ENCODE measurements around the gene UNC5B. TPM values are rescaled to one million over a fixed set of nuclear protein-coding genes. Genes with fewer than 3 reads are reported as not detected.

The UNC5B gene
- total and polyA plus RNA-seq, 10 donors: 0.74 to 21.1 (median 11.3) TPM

DNA sequence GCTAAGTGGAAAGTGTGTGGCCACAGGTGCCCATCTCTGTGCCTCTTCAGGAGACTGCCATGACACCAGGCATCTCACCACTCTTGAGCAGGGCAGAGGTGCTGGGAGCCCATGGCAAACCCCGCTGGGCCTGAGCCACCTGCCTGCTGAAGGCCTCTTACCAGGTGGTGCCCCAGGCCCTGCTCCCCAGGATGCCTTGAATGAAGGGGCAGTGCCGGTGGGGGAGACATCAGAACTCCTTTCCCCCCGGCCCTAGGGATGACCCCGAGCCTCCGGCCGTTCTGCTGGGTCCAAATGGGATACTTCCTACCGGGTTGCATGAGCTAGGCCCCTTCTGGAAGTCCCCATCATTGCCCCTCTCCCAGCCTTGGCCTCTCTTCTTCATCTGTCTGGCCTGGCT is 37.6 kb downstream of the UNC5B start:
- H3K4me1 ChIP-seq: peaks cover 0 to 37% (median 10%) of the 10 kb centered on the region in 6 donors
- TF ChIP-seq POLR2AphosphoS5 (IDR thresholded peaks at IDR 0.05): no peak
- TF ChIP-seq POLR2A (IDR thresholded peaks at IDR 0.05): no peak
- TF ChIP-seq, protein P1, sequence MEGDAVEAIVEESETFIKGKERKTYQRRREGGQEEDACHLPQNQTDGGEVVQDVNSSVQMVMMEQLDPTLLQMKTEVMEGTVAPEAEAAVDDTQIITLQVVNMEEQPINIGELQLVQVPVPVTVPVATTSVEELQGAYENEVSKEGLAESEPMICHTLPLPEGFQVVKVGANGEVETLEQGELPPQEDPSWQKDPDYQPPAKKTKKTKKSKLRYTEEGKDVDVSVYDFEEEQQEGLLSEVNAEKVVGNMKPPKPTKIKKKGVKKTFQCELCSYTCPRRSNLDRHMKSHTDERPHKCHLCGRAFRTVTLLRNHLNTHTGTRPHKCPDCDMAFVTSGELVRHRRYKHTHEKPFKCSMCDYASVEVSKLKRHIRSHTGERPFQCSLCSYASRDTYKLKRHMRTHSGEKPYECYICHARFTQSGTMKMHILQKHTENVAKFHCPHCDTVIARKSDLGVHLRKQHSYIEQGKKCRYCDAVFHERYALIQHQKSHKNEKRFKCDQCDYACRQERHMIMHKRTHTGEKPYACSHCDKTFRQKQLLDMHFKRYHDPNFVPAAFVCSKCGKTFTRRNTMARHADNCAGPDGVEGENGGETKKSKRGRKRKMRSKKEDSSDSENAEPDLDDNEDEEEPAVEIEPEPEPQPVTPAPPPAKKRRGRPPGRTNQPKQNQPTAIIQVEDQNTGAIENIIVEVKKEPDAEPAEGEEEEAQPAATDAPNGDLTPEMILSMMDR (IDR thresholded peaks at IDR 0.05 in 8 of 11, conservative IDR thresholded peaks at IDR 0.05 in 3 of 11): no peak
- H3K27ac ChIP-seq: no peak overlapping the region
- no peak overlapping the region for H3K4me3 ChIP-seq
- intact Hi-C loops (cut with DNase I; ENCODE audit: low total_unique reads): no loop called here
- 62 to 89% (median 78%) methylated on average over 3 to 7 of the region's 7 CpGs for WGBS, 5 donors
- no peak for DNase-seq
- peaks cover 0 to 32% (median 0%) of the 10 kb centered on the region in 7 donors for H3K27me3 ChIP-seq (replicated peaks in 1 of 7)
- H3K9me3 ChIP-seq: no peaks in the 10 kb centered on the region
- H3K36me3 ChIP-seq: no peaks in the 10 kb centered on the region

DNA sequence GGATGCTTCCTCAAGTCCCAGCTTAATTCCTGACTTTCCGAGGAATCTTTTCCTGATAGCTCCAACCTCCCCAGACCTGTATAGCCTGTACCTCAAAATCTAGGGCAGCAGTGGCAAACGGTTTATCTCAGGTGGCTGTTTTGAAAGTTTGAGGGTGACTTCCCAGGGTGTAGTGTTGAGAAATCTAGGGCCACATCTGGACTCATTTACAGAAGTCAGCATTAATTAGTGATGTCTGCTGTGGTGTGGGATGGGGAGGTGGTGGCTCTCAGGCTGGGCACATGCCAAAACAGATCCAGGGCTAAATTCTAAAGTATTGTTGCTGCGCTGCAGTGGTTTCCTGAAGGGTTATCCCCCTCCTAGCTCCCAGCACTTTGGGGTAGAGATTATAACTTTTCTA is 38.0 kb downstream of the UNC5B start:
- Histone ChIP-seq H3K27me3 (replicated peaks in 1 of 7) (peaks cover 0 to 28% (median 0%) of the 10 kb centered on the region in 7 donors), H3K27ac (no peak overlapping the region), H3K4me1 (peaks cover 0 to 35% (median 8%) of the 10 kb centered on the region in 6 donors), H3K4me3 (no peak overlapping the region), H3K9me3 (no peaks in the 10 kb centered on the region), H3K36me3 (no peaks in the 10 kb centered on the region)
- 44 to 75% (median 59%) methylated on average over 3 of the region's 3 CpGs for WGBS, 5 donors
- intact Hi-C loops (cut with DNase I; ENCODE audit: low total_unique reads): no loop called here
- TF ChIP-seq, protein P1 (IDR thresholded peaks at IDR 0.05 in 8 of 11, conservative IDR thresholded peaks at IDR 0.05 in 3 of 11): no peak
- no peak for TF ChIP-seq POLR2AphosphoS5 (IDR thresholded peaks at IDR 0.05)
- no peak for TF ChIP-seq POLR2A (IDR thresholded peaks at IDR 0.05)
- DNase-seq: no peak

DNA sequence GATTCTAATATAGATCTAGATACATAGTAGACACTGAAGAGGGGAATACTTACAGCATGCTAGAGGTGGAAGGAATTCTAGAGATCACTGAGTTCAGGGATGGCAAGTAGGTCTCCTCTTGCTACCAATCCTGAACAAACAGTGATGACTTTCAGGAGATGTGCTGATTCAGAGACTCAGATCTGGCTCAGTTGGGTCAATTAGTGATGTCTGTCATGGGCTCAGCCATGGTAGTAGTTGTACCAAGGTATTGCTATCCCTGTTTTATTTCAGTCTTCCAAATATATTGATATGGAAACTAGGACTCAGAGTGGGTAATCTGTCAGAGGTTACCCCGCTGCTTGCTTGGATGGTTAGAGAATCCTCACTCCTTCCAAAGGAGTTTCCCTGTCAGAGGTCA is 38.5 kb downstream of the UNC5B start:
- Histone ChIP-seq H3K4me1 (peaks cover 0 to 35% (median 6%) of the 10 kb centered on the region in 6 donors), H3K27ac (no peak overlapping the region), H3K9me3 (no peaks in the 10 kb centered on the region), H3K36me3 (no peaks in the 10 kb centered on the region), H3K4me3 (no peak overlapping the region), H3K27me3 (replicated peaks in 1 of 7) (peaks cover 0 to 26% (median 0%) of the 10 kb centered on the region in 7 donors)
- no peak for DNase-seq
- WGBS, 5 donors: 76 to 92% (median 88%) methylated on average over 1 of the region's 1 CpG
- intact Hi-C loops (cut with DNase I; ENCODE audit: low total_unique reads): no loop called here
- TF ChIP-seq POLR2A (IDR thresholded peaks at IDR 0.05) (no peak), POLR2AphosphoS5 (IDR thresholded peaks at IDR 0.05) (no peak)
- TF ChIP-seq, protein P1 (IDR thresholded peaks at IDR 0.05 in 8 of 11, conservative IDR thresholded peaks at IDR 0.05 in 3 of 11): no peak

DNA sequence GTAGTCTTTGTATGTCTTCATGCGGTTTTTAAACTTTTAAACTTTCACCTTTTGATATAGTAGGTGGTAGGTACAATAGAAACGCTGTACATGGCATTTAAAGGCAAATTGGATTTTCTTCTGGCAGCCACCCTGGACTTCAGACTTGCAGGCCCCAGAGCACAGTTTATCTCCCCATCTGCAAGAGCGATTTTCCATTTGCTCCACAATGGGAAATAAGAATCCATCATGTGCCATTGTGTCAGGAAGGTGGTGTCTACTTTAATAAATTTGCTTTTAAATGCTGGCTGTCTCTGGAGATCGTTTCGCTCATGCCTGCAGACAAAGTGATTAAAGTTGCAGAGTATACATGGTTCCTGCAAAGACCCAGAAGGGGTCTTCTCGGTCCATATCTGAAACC is 38.9 kb downstream of the UNC5B start:
- no peak for DNase-seq
- H3K4me1 ChIP-seq: peaks cover 0 to 35% (median 7%) of the 10 kb centered on the region in 6 donors
- H3K27me3 ChIP-seq (replicated peaks in 1 of 7): peaks cover 0 to 26% (median 0%) of the 10 kb centered on the region in 7 donors
- H3K4me3 ChIP-seq: no peak overlapping the region
- 76 to 90% (median 85%) methylated on average over 6 of the region's 6 CpGs for WGBS, 5 donors
- TF ChIP-seq, protein P1 (IDR thresholded peaks at IDR 0.05 in 8 of 11, conservative IDR thresholded peaks at IDR 0.05 in 3 of 11): no peak
- TF ChIP-seq POLR2AphosphoS5 (IDR thresholded peaks at IDR 0.05) (no peak), POLR2A (IDR thresholded peaks at IDR 0.05) (no peak)
- no peak overlapping the region for H3K27ac ChIP-seq
- intact Hi-C loops (cut with DNase I; ENCODE audit: low total_unique reads): no loop called here
- no peaks in the 10 kb centered on the region for H3K36me3 ChIP-seq
- H3K9me3 ChIP-seq: no peaks in the 10 kb centered on the region
